Loucy (cell line): ENCODE data around the gene ALG1.
"Not testable (repeated sequence)": the region's sequence is repeated elsewhere in the genome, so short reads cannot be mapped to it uniquely, and the experiment has no call there.

Experiments
- EZH2phosphoT487 ChIP-seq: fragments of 200-600 bp; IDR thresholded peaks from 2 replicates; pipeline ENCODE4 v1.6.1; 2018; ENCODE audit warnings: antibody characterized with exemption, mild to moderate bottlenecking, moderate library complexity, borderline replicate concordance
- TF ChIP-seq, protein P1 (sequence below): fragments of 200-600 bp; sonication (generic); conservative IDR thresholded peaks from 2 replicates; pipeline ENCODE4 v1.5.1; 2014; ENCODE audit warnings: mild to moderate bottlenecking, antibody characterized with exemption, low read length

- TF ChIP-seq, protein P1, sequence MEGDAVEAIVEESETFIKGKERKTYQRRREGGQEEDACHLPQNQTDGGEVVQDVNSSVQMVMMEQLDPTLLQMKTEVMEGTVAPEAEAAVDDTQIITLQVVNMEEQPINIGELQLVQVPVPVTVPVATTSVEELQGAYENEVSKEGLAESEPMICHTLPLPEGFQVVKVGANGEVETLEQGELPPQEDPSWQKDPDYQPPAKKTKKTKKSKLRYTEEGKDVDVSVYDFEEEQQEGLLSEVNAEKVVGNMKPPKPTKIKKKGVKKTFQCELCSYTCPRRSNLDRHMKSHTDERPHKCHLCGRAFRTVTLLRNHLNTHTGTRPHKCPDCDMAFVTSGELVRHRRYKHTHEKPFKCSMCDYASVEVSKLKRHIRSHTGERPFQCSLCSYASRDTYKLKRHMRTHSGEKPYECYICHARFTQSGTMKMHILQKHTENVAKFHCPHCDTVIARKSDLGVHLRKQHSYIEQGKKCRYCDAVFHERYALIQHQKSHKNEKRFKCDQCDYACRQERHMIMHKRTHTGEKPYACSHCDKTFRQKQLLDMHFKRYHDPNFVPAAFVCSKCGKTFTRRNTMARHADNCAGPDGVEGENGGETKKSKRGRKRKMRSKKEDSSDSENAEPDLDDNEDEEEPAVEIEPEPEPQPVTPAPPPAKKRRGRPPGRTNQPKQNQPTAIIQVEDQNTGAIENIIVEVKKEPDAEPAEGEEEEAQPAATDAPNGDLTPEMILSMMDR = not testable (repeated sequence)
- TF ChIP-seq EZH2phosphoT487 = not testable (repeated sequence)
Measured at GRCh38 chr16:5096437-5097060, 24.9 kb downstream of the ALG1 start.
